SU-DHL-6 (cell line): ENCODE measurements around the gene SUMF1.

ENCODE experiments used
- H2AFZ ChIP-seq: fragments of 200-600 bp; sonication (generic); 2 replicates; pipeline ENCODE4 v1.6.1; 2014; ENCODE audit warnings: low read depth, mild to moderate bottlenecking, moderate library complexity, mixed read lengths, antibody characterized with exemption, low read length; ENCODE audit not compliant: severe bottlenecking
- H3F3A ChIP-seq: fragments of 200-600 bp; shearing (Covaris generic); 2 replicates; pipeline ENCODE4 v1.6.0; 2016; ENCODE audit warnings: antibody characterized with exemption, mild to moderate bottlenecking; ENCODE audit not compliant: insufficient read depth
- H3K27ac ChIP-seq: fragments of 200-600 bp; sonication (generic); 2 replicates; pipeline ENCODE4 v1.5.1; 2016; ENCODE audit warnings: low read depth, mild to moderate bottlenecking, low read length, moderate library complexity, mixed read lengths
- H3K27me3 ChIP-seq: fragments of 200-600 bp; sonication (generic), shearing (Covaris generic); 2 replicates; pipeline ENCODE4 v1.6.0; 2014; ENCODE audit warnings: mild to moderate bottlenecking, low read length
- H3K36me3 ChIP-seq: fragments of 200-600 bp; sonication (generic); 2 replicates; pipeline ENCODE4 v1.6.1; 2014; ENCODE audit warnings: mild to moderate bottlenecking, low read length, mixed read lengths
- H3K4me2 ChIP-seq: fragments of 300-600, 200-600 bp; shearing (Covaris generic), sonication (generic); 2 replicates; pipeline ENCODE4 v1.6.0; 2014; ENCODE audit warnings: low read length, low read depth, mild to moderate bottlenecking; ENCODE audit not compliant: poor library complexity, severe bottlenecking
- H3K4me3 ChIP-seq: fragments of 200-600 bp; sonication (generic); 2 replicates; pipeline ENCODE4 v1.5.1; 2014; ENCODE audit warnings: antibody characterized with exemption, low read length, mild to moderate bottlenecking, mixed read lengths; ENCODE audit not compliant: insufficient read depth, poor library complexity, severe bottlenecking
- H3K79me2 ChIP-seq: fragments of 200-600 bp; sonication (generic); 2 replicates; pipeline ENCODE4 v1.6.1; 2014; ENCODE audit warnings: mild to moderate bottlenecking, low read length, moderate library complexity; ENCODE audit not compliant: insufficient read depth
- H3K9ac ChIP-seq: fragments of 200-600 bp; sonication (generic); 2 replicates; pipeline ENCODE4 v1.7.0; 2014; ENCODE audit warnings: mild to moderate bottlenecking, low read length
- H3K9me2 ChIP-seq: fragments of 200-600 bp; sonication (generic); replicated peaks from 2 replicates; pipeline ENCODE4 v1.6.1; 2014; ENCODE audit warnings: low read length; ENCODE audit not compliant: insufficient read depth
- H3K9me3 ChIP-seq: fragments of 200-600 bp; sonication (generic); 2 replicates; pipeline ENCODE4 v1.6.1; 2014; ENCODE audit warnings: low read length, mixed read lengths; ENCODE audit not compliant: insufficient read depth
- H4K20me1 ChIP-seq: fragments of 200-600 bp; sonication (generic); 2 replicates; pipeline ENCODE4 v1.6.1; 2014; ENCODE audit warnings: low read depth, mild to moderate bottlenecking, antibody characterized with exemption, low read length, moderate library complexity, mixed read lengths
- EZH2phosphoT487 ChIP-seq: fragments of 200-600 bp; sonication (generic), shearing (Covaris generic); conservative IDR thresholded peaks from 2 replicates; pipeline ENCODE4 v1.6.1; 2018; ENCODE audit warnings: mild to moderate bottlenecking, antibody characterized with exemption, low read length, moderate library complexity, mixed read lengths
- TF ChIP-seq, protein P1 (sequence below): fragments of 200-600 bp; sonication (generic); IDR thresholded peaks from one replicate; pipeline ENCODE4 v1.5.1; 2017; ENCODE audit warnings: antibody characterized with exemption, mild to moderate bottlenecking, low read length, moderate library complexity; ENCODE audit not compliant: insufficient read depth, poor library complexity, severe bottlenecking

Gene SUMF1

GRCh38 chr3:4397466-4397865 is 69.6 kb downstream of the SUMF1 start:
- no peak overlapping the region for H3K4me3 ChIP-seq
- no peaks in the 10 kb centered on the region for H3K79me2 ChIP-seq
- no peak overlapping the region for H2AFZ ChIP-seq
- H3K9me3 ChIP-seq: no peaks in the 10 kb centered on the region
- no peaks in the 10 kb centered on the region for H3K36me3 ChIP-seq
- H4K20me1 ChIP-seq: no peaks in the 10 kb centered on the region
- no peak overlapping the region for H3K4me2 ChIP-seq
- no peak for TF ChIP-seq EZH2phosphoT487
- TF ChIP-seq, protein P1, sequence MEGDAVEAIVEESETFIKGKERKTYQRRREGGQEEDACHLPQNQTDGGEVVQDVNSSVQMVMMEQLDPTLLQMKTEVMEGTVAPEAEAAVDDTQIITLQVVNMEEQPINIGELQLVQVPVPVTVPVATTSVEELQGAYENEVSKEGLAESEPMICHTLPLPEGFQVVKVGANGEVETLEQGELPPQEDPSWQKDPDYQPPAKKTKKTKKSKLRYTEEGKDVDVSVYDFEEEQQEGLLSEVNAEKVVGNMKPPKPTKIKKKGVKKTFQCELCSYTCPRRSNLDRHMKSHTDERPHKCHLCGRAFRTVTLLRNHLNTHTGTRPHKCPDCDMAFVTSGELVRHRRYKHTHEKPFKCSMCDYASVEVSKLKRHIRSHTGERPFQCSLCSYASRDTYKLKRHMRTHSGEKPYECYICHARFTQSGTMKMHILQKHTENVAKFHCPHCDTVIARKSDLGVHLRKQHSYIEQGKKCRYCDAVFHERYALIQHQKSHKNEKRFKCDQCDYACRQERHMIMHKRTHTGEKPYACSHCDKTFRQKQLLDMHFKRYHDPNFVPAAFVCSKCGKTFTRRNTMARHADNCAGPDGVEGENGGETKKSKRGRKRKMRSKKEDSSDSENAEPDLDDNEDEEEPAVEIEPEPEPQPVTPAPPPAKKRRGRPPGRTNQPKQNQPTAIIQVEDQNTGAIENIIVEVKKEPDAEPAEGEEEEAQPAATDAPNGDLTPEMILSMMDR: no peak
- no peaks in the 10 kb centered on the region for H3K27me3 ChIP-seq
- no peak overlapping the region for H3K27ac ChIP-seq
- no peak overlapping the region for H3K9ac ChIP-seq
- no peaks in the 10 kb centered on the region for H3F3A ChIP-seq
- no peaks in the 10 kb centered on the region for H3K9me2 ChIP-seq

- H4K20me1 ChIP-seq: no peaks in the 10 kb centered on the region
- H3K9ac ChIP-seq: no peak overlapping the region
- no peak overlapping the region for H3K4me2 ChIP-seq
- no peaks in the 10 kb centered on the region for H3K9me3 ChIP-seq
- TF ChIP-seq, protein P1: no peak
- TF ChIP-seq EZH2phosphoT487: no peak
- no peak overlapping the region for H3K4me3 ChIP-seq
- H3K36me3 ChIP-seq: no peaks in the 10 kb centered on the region
- no peak overlapping the region for H3K27ac ChIP-seq
- no peak overlapping the region for H2AFZ ChIP-seq
- no peaks in the 10 kb centered on the region for H3K9me2 ChIP-seq
- no peaks in the 10 kb centered on the region for H3F3A ChIP-seq
- H3K79me2 ChIP-seq: no peaks in the 10 kb centered on the region
- no peaks in the 10 kb centered on the region for H3K27me3 ChIP-seq
Measured at GRCh38 chr3:4396542-4396941, 70.5 kb downstream of the SUMF1 start.

- Histone ChIP-seq H3K4me3 (no peak overlapping the region), H3F3A (no peaks in the 10 kb centered on the region), H3K27ac (no peak overlapping the region), H3K27me3 (no peaks in the 10 kb centered on the region), H4K20me1 (no peaks in the 10 kb centered on the region), H2AFZ (no peak overlapping the region), H3K36me3 (no peaks in the 10 kb centered on the region), H3K9ac (no peak overlapping the region), H3K9me2 (no peaks in the 10 kb centered on the region), H3K79me2 (no peaks in the 10 kb centered on the region), H3K4me2 (no peak overlapping the region), H3K9me3 (no peaks in the 10 kb centered on the region)
- TF ChIP-seq EZH2phosphoT487: no peak
- TF ChIP-seq, protein P1: no peak
Measured at GRCh38 chr3:4396006-4396405, 71.1 kb downstream of the SUMF1 start.
